Cardiac septum (tissue), 1 donor: ENCODE data around the gene GRK5. TPM values are rescaled to one million over a fixed set of nuclear protein-coding genes. Genes with fewer than 3 reads are reported as not detected.
A peak's percentile ranks its signal among the peaks of the same experiment; 100 is the strongest.

Experiments used
- DNase-seq: peaks from one replicate; pipeline ENCODE4 v3.0.0-alpha.2; 2020; ENCODE audit warnings: low spot score
- intact Hi-C: fragments of 100-400 bp; cut with DNase I; formaldehyde crosslinking; loops from one replicate; pipeline ENCODE4 v1.14.0; 2022
- total RNA-seq: library from RNA; stranded (reverse); fragmentation: NEBNext Ultra II Directional; extraction: Animal tissue kit (Norgen Biotek cat#: 25700); gene quantifications from one replicate; pipeline ENCODE4 v1.2.1, GENCODE V29; 2021
- donor health status: DM: no; HTN: no; CAD: no.

The GRK5 gene
- total RNA-seq, 1 donor from 2014 or later, result 17.6 TPM

DNA sequence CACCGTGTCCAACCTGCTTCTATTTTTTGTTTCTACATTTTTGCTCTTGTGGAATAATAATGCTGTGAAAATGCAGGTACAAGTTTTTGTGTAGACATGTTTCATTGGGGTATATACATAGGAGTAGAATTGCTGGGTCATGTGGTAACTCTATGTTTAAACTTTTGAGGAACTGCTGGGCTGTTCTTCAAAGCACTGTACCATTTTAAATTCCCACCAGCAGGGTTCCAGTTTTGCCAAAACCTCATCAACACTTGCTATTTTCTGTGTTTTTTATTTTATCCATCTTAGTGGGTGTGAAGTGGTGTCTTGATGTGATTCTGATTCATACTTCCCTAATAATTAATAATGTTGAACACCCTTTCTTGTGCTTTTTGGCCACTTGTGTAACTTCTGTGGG is 196.6 kb downstream of the GRK5 start:
- no peak for DNase-seq
- intact Hi-C loops, result no loop called here

DNA sequence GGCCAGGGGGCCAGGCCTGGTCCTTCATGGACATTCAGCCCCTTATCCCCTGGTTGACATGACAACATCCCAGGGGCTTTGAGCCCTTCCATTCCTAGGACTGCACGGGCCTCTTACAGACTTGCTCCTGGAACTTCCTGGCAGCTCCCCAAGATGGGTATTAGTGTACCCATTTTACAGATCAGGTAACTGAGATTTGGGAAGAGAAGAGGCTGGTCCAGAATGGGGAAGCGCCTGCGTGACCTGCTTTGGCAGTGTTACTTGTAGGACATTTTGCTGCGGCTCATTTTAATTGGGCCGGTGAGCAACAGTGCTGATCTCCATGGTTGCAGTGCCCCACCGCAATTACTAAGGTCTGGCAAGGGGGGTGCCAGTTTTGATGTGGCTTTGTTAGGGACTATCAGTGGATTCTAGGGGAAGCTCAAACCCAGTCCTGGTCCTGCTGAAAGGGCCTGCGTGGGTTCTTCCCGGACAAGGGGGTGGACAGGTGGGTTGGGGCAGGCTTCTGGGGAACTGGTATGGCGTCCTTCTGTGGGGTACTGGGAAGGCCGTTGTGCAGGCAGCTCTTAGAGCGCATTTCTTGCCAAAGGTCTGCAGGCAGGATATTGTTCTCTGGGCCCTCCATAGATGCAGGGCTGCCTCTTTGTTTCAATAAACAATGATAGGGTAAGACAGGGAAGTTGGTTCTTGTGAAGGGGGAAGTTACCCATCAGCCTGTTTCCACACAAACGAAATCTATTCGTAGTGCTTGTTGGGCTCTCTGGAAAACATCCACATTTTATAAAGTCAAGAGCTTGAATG is 197.5 kb downstream of the GRK5 start:
- intact Hi-C loops, result no loop called here
- no peak for DNase-seq

DNA sequence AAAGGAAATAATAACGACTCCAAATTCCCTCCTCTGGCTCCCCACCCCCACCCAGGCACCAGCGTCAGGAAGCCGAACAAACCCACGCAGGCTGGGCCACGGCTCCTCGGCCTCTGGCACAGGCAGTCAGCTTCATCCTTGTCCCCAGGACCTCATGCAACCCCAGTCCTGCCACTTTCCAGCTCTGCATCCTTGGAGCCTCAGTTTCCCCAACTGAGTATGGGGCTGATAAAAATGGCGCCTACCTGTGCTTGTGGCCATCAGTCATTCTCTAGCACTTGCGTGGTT is 198.1 kb downstream of the GRK5 start:
- intact Hi-C loops, result no loop called here
- no peak for DNase-seq

DNA sequence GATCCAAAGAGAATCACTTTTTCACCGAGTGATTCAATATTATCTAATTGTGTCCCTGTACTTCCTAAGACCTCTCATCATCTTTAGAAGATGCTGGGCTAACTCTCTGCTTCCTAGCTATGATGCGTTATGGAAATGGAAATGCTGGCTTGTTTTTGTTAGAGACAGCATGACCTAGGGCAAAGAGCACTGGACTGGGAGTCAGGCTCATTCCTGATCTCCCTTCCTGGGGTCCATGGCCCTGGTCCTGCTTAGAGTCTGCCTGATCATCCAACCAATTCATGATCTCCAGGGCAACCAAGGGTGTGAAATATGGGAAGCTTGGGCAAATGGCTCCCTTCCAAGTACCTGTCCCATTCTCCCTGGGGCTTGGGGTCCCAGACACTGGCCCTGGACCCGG is 198.8 kb downstream of the GRK5 start:
- intact Hi-C loops, result no loop called here
- no peak for DNase-seq

DNA sequence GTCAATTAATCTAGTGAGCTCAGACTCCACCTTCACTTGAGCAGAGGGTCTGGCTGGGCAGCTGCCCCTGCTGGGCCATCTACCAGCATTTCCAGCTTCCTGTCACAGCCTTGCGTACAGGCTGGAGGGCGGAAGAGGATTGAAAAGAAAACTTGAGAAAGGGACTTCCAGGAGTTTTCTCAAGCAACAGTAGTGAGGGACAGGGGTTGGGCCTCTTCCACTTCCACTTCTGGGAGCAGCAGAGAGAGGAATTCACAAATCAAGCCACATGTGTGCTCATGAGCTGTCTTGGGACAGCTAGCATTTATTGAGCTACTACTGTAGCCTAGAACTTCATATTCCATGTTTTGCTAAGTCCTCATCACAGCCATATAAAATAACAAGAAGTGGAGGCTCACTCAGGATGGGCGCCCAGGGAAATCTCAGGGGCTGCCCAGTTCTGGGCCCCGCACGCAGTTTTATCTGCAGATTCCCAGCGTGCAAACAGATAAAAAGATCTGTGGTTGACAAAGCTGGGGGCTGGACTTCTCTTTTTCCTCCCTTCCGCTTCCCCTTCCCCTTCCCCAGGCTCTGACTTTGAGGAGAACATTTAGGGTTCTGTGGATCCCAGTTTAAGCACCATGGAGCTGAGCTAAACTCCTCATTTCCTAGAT is 199.4 kb downstream of the GRK5 start:
- intact Hi-C loops, result no loop called here
- DNase-seq, result no peak

DNA sequence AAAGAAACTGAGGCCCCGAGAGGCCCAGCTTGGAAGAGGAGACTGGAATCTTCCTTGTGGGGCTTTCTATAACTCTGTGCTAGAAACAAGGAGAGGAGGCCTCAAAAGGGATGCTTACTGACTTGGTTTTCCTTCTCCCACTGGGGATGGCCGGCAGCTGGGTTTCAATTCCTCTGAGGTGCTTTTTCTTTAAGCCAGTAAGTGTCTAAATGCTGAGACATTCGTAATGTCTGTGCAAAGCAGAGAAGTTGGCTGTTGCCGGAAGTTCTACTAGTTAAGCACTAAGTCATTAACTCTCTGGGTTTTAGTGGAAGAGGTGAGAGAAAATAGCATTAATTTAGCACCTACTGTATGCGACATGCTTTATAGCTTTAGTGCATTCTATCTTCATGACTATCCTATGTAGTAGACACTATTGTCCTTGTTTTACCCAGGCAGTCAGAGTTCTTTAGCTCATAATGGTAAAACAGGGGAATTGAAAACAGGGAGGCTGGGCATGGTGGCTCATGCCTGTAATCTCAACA is 199.9 kb downstream of the GRK5 start:
- DNase-seq, result no peak
- intact Hi-C loops, result no loop called here

DNA sequence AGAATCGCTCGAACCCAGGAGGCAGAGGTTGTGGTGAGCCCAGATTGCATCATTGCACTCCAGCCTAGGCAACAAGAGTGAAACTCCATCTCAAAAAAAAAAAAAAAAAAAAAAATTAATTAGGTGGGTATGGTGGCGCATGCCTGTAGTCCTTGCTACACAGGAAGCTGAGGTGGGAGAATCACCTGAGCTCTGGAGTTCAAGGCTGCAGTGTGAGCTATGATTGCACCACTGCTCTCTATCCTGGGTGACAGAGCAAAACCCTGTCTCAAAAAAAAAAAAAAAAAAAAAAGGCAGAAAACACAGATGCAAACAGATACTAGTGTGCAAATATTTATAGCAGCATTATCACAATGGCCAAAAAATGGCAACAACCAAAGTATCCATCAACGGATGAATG is 200.7 kb downstream of the GRK5 start:
- no peak for DNase-seq
- intact Hi-C loops, result loop anchor here (2.0 kb wide), 1 partner anchor 37 kb away; no protein-coding TSS in a partner anchor

DNA sequence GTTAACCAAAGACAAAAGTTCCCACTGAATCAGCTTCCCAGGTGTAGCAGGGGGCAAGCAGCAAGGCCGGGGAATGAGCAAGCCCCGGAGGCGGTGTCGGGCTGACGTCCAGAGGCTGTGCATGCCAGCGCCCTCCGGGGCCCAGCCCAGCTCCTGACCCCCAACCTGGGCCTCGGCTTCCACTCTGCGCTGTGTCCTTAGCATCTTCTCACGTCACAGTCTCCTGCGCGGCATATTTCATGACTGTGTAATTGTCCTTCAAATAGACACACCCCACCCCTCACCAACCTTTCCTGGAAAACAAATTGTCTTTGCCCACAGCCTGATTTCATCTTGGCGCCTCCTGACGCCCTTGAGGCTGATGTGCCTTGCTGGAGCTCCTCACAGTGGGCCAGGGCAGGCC is 201.6 kb downstream of the GRK5 start:
- intact Hi-C loops, result loop anchor here (2.0 kb wide), 1 partner anchor 38 kb away; no protein-coding TSS in a partner anchor
- no peak for DNase-seq

DNA sequence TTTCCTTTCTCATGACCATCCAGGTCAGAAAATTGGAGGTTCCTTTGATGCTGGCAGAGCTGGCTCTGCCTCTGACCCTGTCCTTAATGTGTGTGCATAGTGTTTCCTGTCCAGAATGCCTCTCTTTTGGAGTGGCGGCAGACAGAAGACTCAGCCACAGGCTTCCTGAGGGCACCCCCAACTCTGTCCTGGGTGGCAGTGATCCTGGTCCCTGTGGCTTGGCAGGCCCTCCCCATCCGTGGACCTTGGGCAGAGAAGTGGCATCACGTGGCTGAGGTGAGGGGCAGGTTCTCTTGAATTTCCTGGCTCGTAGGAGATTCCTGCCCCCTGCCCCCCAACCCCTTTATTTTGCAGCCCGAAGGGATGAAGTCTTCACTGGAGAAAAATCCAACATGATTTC is 202.0 kb downstream of the GRK5 start:
- no peak for DNase-seq
- intact Hi-C loops, result loop anchor here (2.0 kb wide), 1 partner anchor 39 kb away; no protein-coding TSS in a partner anchor

DNA sequence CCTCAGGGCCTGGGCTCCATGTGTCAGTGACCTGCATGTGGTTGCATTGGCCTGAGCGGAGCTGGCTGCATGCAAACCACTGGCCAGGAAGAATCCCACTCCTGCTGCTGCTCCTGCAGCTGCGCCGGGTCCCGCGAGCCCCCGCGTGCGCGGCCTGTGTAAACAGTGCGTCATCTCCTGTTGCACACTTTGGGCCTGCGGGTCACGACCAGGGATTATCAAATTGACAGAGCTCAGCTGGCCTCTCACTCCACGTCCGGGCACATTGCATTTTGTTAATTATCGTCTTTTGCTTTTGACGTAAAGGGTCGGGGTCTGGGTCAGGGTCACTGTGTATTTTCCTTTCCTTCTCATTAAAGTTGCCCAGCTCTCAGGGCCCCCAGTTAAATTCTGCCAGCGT is 202.5 kb downstream of the GRK5 start:
- peak; percentile 85 for DNase-seq
- intact Hi-C loops, result loop anchor here (2.0 kb wide), 1 partner anchor 39 kb away; no protein-coding TSS in a partner anchor

DNA sequence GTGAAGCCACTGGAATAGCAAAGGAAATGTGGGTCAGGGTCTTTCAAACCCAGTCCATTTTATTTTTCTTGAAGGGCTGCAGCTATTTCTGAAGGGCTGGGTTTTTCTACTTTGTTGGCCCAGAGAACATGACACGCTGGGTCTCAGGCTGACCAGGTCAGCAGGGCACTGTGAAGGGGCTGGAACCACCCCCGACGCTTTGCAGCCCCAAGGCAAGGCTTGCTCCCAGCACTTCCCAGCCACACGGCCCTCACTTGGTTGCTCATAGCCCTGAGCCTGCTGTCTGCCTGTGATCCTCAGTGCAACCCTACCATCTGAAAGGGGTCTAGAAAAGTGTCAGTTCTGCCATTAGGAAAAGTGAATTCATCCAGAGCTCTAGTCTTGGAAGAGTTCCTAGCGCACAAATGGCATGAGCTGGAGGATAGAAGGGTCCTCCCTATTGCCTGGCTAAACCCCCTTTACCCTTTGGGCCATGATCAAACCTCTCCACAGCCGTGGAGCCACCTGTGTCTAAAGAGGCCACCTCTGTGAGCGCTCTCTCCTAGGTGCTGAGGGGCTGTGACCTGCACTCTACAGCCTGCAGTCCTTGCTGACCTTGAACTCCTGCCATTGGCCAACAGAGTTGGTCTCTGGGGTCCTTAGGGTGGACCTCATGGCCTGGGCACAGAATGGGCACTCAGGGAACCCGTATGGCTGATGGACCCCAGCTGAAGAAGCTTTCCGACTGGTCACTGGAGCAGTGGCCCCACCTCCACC is 203.2 kb downstream of the GRK5 start:
- no peak for DNase-seq
- intact Hi-C loops, result no loop called here

DNA sequence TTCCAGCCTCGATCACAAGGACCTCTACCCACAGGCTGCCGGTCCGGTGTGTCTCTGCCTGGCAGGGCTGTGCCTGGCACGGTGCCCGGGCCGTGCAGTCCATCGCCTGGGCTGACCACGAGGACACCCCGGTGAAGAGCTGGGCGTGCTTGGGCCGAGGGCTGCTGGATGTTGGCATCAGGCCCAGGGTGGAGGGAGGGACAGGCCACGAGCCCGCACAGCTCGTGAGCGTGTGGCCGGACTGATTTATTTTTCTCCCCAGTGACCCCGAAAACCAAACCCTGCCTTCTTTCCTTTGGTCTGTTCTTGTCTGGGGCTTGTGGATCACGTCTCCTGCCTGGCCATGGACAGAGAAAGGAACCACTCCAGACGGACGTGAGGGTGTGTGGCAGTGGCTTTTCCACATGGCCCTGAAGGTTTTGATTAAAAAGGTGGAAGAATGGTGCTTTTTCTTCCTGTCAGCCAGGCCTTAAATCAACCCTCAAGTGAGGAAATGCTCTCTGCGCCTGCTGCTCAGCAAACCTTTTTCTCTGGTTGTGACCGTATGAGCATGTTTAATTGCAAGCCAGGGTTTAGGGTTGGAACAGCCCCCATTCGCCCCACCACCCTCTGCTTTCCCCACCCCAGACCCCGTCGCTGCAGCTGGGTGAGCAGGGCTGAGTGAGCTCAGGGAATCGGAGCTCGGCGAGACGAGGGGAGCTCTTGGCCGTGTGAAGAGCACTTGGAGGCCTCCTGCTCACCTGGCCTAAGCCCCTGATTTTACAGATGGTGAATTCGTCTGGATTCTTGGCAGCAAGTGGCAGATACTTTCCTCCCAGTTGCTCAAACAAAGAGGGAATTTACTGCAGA is 205.1 kb downstream of the GRK5 start:
- intact Hi-C loops, result no loop called here
- DNase-seq, result peak; percentile 84

DNA sequence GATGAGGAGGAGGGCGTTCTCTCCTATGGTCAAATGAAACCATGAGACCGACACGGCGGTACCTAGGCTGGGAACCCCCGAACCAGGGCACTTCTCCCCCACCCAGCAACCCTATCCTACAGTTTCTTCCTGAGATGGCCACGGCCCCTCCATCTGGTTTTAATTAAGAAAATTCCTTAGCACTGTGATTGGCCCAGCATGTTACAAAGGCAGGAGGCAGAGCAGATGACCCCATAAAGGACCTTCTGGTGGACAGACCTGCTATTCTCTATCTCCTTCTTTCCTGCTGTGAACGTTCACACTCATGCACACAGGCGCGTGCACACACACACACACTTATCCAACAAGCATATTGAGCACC is 205.7 kb downstream of the GRK5 start:
- DNase-seq, result no peak
- intact Hi-C loops, result no loop called here

DNA sequence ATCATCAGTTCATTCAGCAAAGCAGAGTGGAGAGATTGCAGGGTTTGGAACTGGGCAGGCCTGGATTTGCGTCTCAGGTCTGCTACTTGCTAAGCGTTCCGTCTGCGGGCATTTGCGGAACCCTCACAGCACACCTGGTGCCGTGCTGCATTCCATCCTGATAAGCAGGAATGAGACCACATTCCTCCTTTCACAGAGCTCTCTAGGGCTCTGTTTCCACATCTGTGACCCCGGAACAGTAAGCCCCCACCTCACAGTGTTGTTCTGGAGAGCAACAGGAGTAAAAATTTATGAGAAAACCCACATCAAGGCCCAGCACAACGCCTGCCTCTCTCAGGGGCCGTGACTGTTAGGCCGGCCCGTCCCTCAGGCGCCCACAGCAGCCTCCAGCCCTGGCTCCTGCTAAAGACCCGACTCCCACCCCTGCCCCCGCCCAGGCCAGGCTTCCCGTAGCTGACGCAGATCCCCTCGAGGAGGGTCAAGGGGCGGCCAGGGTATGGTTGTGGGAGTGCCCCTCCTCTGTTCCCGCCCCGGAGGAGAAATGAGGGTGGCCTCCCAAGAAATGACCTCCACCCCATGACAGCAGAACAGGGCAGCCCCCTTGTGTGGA is 206.2 kb downstream of the GRK5 start:
- intact Hi-C loops, result no loop called here
- no peak for DNase-seq

DNA sequence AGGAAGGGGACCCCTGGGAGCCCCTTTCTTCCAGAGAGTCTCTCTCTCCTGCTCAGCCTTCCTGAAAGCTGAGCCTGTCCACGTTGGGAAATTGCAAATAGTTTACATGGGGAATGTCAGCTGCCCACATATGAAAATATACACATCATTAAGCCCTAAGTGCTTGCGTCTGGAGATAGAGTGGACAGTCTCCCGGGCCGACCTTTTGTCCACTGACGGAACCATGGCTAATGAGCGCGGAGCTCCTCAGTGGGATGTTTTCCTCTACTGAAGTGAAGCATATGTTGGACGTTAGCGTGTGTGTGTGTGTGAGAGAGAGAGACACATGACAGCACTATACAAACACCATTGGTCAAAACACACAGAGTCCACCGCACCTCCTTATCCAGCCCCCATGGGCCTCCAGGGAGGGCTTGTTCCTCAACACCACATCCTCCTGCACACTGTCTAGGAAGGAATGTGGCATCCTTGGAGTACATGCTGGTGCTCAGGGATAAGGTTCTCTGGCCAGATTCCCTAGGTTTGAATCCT is 206.8 kb downstream of the GRK5 start:
- no peak for DNase-seq
- intact Hi-C loops, result no loop called here

DNA sequence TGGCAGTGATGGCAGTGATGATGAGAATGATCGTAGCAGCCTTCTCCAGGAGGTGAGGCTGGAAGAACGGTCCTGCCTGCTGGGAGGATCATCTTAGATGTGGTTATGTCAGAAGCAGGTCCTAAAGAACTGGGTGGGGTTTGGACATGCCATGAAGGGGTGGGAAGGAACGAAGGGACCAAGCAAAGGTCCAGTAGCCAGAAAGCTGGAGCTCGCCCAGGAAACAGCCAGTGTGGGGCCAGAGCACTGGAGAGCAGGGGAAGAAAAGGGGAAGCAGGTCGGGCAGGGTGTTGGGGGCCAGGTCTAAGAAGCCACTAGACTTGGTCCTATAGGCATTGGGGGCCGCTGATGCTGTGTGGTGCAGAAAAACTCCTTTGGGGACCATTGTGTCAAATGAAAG is 207.8 kb downstream of the GRK5 start:
- DNase-seq, result no peak
- intact Hi-C loops, result no loop called here

DNA sequence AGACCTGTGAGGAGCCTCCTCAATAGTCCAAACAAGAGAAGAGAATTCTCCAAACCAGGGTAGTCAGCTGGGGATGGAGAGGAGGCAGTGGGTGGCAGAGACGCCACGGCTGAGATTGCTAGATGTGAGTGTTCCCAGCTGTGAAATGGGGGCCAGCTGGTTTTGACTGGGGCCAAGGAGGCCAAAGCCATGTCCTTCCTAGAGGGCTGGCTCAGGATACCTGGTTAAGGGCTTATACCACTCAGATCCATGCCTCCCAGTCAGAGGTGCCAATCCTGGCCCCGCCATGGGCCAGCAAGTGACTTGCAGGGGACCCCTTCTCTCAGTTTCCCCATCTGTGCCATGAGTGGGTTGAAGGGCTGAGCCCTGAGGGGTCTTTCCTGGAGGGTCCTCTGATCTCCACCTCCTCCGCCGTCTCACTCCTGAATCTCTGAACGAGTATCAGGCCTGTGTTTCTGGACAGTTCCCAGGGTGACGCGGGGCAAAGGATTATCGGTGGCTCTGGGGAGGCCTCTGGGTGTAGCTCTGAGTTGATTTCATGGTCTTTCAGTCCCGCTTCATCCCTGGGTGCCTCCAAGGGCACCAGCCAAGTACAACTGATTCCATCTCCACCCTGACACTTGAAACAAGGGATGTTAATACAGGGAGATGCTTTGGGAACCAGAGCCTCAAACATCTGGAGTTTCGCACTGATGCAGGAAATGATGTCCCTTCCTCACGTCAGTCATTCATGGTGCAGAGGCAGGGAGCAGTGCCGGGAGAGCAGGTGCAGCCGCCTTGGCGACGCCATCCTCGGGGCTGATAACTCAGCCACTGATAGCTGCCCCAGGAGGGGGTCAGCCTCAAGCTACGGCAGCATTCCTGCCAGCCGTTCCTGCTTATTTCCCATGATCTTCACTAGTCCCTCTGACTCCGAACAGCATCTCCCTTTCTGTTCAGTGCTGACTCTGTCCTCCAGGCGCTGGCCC is 208.4 kb downstream of the GRK5 start:
- intact Hi-C loops, result no loop called here
- DNase-seq, result no peak

DNA sequence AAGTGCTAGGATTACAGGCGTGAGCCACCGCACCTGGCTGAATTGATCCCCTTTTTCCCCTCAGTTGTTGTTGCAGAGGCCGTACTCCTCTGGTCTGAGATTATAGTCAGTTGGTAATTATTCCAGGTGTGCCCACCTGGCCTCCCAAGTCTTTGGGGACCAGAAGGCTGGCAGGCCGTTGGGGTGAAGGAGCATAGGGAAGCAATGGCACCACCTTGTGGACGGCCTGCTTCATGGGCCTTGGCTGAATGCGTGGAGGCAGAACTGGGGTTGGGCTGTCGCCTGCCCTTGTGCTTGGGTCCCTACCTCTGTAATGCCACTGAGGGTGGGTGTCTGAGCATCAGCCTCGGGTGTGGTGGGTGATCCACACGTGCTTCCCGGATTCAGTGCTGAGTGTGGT is 209.5 kb downstream of the GRK5 start:
- intact Hi-C loops, result loop anchor here (1.0 kb wide), 1 partner anchor 211 kb away; no protein-coding TSS in a partner anchor
- peak; percentile 84 for DNase-seq
